Spleen (tissue), 11 donors: ENCODE data around the gene INPP5B. TPM values are rescaled to one million over a fixed set of nuclear protein-coding genes. Genes with fewer than 3 reads are reported as not detected.
A peak's percentile ranks its signal among the peaks of the same experiment; 100 is the strongest.

Experiments used
- DNase-seq: peaks from one replicate; pipeline ENCODE4 v3.0.0-alpha.2; 2020
- H3K27ac ChIP-seq, 8 donors: fragments of 200-600 bp; sonication (generic) in 7 of 8; 1 replicate in 4 of 8; 2 replicates in 4 of 8; pipeline versions ENCODE4 v1.5.0 to v1.8.0; 2016 to 2021; ENCODE audit warnings: inconsistent platforms in 4 of 8, mild to moderate bottlenecking in 4 of 8, moderate library complexity in 1 of 8
- H3K27me3 ChIP-seq, 7 donors: fragments of 200-600 bp; sonication (generic) in 6 of 7; replicated peaks in 1 of 7; 1 replicate in 4 of 7; 2 replicates in 3 of 7; pipeline versions ENCODE4 v1.5.0 to v1.8.0; 2016 to 2021; ENCODE audit warnings: inconsistent platforms in 3 of 7, mild to moderate bottlenecking in 1 of 7
- H3K36me3 ChIP-seq, 6 donors: fragments of 200-600 bp; sonication (generic) in 5 of 6; 1 replicate in 4 of 6; 2 replicates in 2 of 6; pipeline versions ENCODE4 v1.5.0 to v1.8.0; 2016 to 2021; ENCODE audit warnings: inconsistent platforms in 2 of 6
- H3K4me1 ChIP-seq, 6 donors: fragments of 200-600 bp; sonication (generic) in 5 of 6; 1 replicate in 3 of 6; 2 replicates in 3 of 6; pipeline versions ENCODE4 v1.5.0 to v1.8.0; 2016 to 2021; ENCODE audit warnings: inconsistent platforms in 3 of 6
- H3K4me3 ChIP-seq, 8 donors: fragments of 200-600 bp; sonication (generic) in 7 of 8; 1 replicate in 4 of 8; 2 replicates in 4 of 8; pipeline versions ENCODE4 v1.5.0 to v1.8.0; 2016 to 2021; ENCODE audit warnings: inconsistent platforms in 4 of 8, mild to moderate bottlenecking in 4 of 8, moderate library complexity in 2 of 8
- H3K9me3 ChIP-seq, 8 donors: fragments of 200-600 bp; sonication (generic) in 7 of 8; 1 replicate in 4 of 8; 2 replicates in 4 of 8; pipeline versions ENCODE4 v1.5.0 to v1.8.0; 2016 to 2021; ENCODE audit warnings: inconsistent platforms in 4 of 8
- CTCF ChIP-seq, 11 experiments: fragments of 200-600 bp in 7 of 11; fragments of 450-650 bp in 4 of 11; sonication (generic) in 4 of 11; IDR thresholded peaks in 8 of 11; conservative IDR thresholded peaks in 3 of 11; 1 replicate in 7 of 11; 2 replicates in 4 of 11; pipeline versions ENCODE4 v1.4.0 to v1.8.0; 2016 to 2021; ENCODE audit warnings: antibody characterized with exemption in 11 of 11, inconsistent platforms in 4 of 11, mild to moderate bottlenecking in 1 of 11
- POLR2A ChIP-seq, 3 donors: fragments of 450-650 bp; IDR thresholded peaks; one replicate each; pipeline ENCODE4 v1.5.1; 2017; ENCODE audit warnings: antibody characterized with exemption in 3 of 3, mild to moderate bottlenecking in 1 of 3
- POLR2AphosphoS5 ChIP-seq, 3 donors: sonication (generic); formaldehyde crosslinking; IDR thresholded peaks; one replicate each; pipeline ENCODE4 v1.5.1; 2017; ENCODE audit warnings: antibody characterized with exemption in 3 of 3
- WGBS, 5 donors: extraction: QIAGEN DNeasy Blood & Tissue Kit in 3 of 5; methylation state at CpG; one replicate each; pipeline versions ENCODE4 v1.1.5 to v1.1.7; 2013 to 2018; 5-methylcytosine and 5-hydroxymethylcytosine counted together
- intact Hi-C: fragments of 100-400 bp; cut with DNase I; formaldehyde crosslinking; loops from one replicate; pipeline ENCODE4 v1.15.0; 2023; ENCODE audit warnings: low total_unique reads
- polyA plus RNA-seq, 3 donors: library from polyadenylated mRNA; stranded (reverse); fragments of 200-250 nt; gene quantifications; one replicate each; pipeline ENCODE4 v1.2.1, GENCODE V29; 2013
- total RNA-seq, 7 donors: library from RNA; depleted of rRNA in 3 of 7; stranded (reverse); fragments of >200 nt in 3 of 7; fragmentation: NEBNext Ultra II Directional in 4 of 7; extraction: Animal tissue kit (Norgen Biotek cat#: 25700) in 4 of 7; gene quantifications; one replicate each; pipeline versions ENCODE4 v1.1.0 to v1.2.1, GENCODE V29; 2016 to 2021
- donor health status: healthy with polysubstance abuse.
- donor health status: DM: no; HTN: no; CAD: no; lungs with moderate emphysema.
- donor health status: DM: no; HTN: no; CAD: no.
- donor health status: Bipolar disorder and iron deficiency.
- donor health status: healthy.
- donor health status: DM: no; HTN: no; CAD: no.
- donor health status: DM: yes; HTN: yes; CAD: no.

INPP5B gene
- total and polyA plus RNA-seq, 10 donors = 11.4 to 70.7 (median 36.7) TPM

- intact Hi-C loops = no loop called here
- Histone ChIP-seq H3K27me3 (no peaks in the 10 kb centered on the region), H3K36me3 (peaks cover 0 to 53% (median 5%) of the 10 kb centered on the region in 6 donors), H3K4me3 (peak overlapping the region in 1 of 8 donors; percentile 14), H3K4me1 (peaks cover 12 to 100% (median 59%) of the 10 kb centered on the region in 6 donors), H3K27ac (peak overlapping the region in 7 of 8 donors; percentile 6 to 85 (median 78)), H3K9me3 (no peaks in the 10 kb centered on the region)
- DNase-seq = no peak
- WGBS, 5 donors = 29 to 57% (median 39%) methylated on average over 3 of the region's 3 CpGs
- TF ChIP-seq POLR2AphosphoS5 (IDR thresholded peaks at IDR 0.05) (no peak), CTCF (IDR thresholded peaks at IDR 0.05 in 8 of 11, conservative IDR thresholded peaks at IDR 0.05 in 3 of 11) (no peak), POLR2A (IDR thresholded peaks at IDR 0.05) (no peak)
These were observed 101.1 kb downstream of the INPP5B start for GRCh38 chr1:37845786-37846185.

GRCh38 chr1:37845049-37845646 lies 101.7 kb downstream of the INPP5B start:
- 79 to 98% (median 90%) methylated on average over 5 of the region's 5 CpGs for WGBS, 5 donors
- intact Hi-C loops = no loop called here
- Histone ChIP-seq H3K9me3 (no peaks in the 10 kb centered on the region), H3K4me3 (peak overlapping the region in 1 of 8 donors; percentile 14), H3K4me1 (peaks cover 11 to 100% (median 53%) of the 10 kb centered on the region in 6 donors), H3K27ac (peak overlapping the region in 7 of 8 donors; percentile 6 to 85 (median 78)), H3K36me3 (peaks cover 0 to 59% (median 7%) of the 10 kb centered on the region in 6 donors), H3K27me3 (no peaks in the 10 kb centered on the region)
- no peak for TF ChIP-seq POLR2AphosphoS5 (IDR thresholded peaks at IDR 0.05)
- no peak for DNase-seq

GRCh38 chr1:37844536-37844935 lies 102.3 kb downstream of the INPP5B start:
- peak overlapping the region in 4 of 8 donors; percentile 78 to 85 (median 80) for H3K27ac ChIP-seq
- peaks cover 11 to 100% (median 53%) of the 10 kb centered on the region in 6 donors for H3K4me1 ChIP-seq
- no peak for TF ChIP-seq POLR2A (IDR thresholded peaks at IDR 0.05)
- intact Hi-C loops = no loop called here
- no peak overlapping the region for H3K4me3 ChIP-seq
- DNase-seq = no peak
- no peaks in the 10 kb centered on the region for H3K9me3 ChIP-seq
- H3K27me3 ChIP-seq = no peaks in the 10 kb centered on the region
- peaks cover 2 to 63% (median 13%) of the 10 kb centered on the region in 6 donors for H3K36me3 ChIP-seq

GRCh38 chr1:37841652-37842051 lies 105.2 kb downstream of the INPP5B start:
- H3K27me3 ChIP-seq = no peaks in the 10 kb centered on the region
- no peak for DNase-seq
- intact Hi-C loops = no loop called here
- H3K9me3 ChIP-seq = no peaks in the 10 kb centered on the region
- whole genome bisulfite sequencing, 5 donors = 86 to 96% (median 89%) methylated on average over 3 of the region's 3 CpGs
- H3K4me3 ChIP-seq = no peak overlapping the region
- TF ChIP-seq CTCF (IDR thresholded peaks at IDR 0.05 in 8 of 11, conservative IDR thresholded peaks at IDR 0.05 in 3 of 11) (no peak), POLR2A (IDR thresholded peaks at IDR 0.05) (no peak), POLR2AphosphoS5 (IDR thresholded peaks at IDR 0.05) (no peak)
- H3K36me3 ChIP-seq = peaks cover 2 to 71% (median 38%) of the 10 kb centered on the region in 6 donors
- peak overlapping the region in 1 of 8 donors; percentile 78 for H3K27ac ChIP-seq
- H3K4me1 ChIP-seq = peaks cover 5 to 76% (median 31%) of the 10 kb centered on the region in 6 donors

- intact Hi-C loops = no loop called here
- 53 to 84% (median 73%) methylated on average over 1 of the region's 1 CpG for WGBS, 5 donors
- no peaks in the 10 kb centered on the region for H3K9me3 ChIP-seq
- H3K4me3 ChIP-seq = no peak overlapping the region
- peak overlapping the region in 3 of 8 donors; percentile 12 to 48 (median 21) for H3K27ac ChIP-seq
- H3K27me3 ChIP-seq = no peaks in the 10 kb centered on the region
- no peak for DNase-seq
- H3K36me3 ChIP-seq = peaks cover 2 to 81% (median 44%) of the 10 kb centered on the region in 6 donors
- peaks cover 0 to 66% (median 21%) of the 10 kb centered on the region in 6 donors for H3K4me1 ChIP-seq
- peak in 2 of 3 donors; percentile 30 to 43 for TF ChIP-seq POLR2AphosphoS5 (IDR thresholded peaks at IDR 0.05)
- TF ChIP-seq POLR2A (IDR thresholded peaks at IDR 0.05) = no peak
- TF ChIP-seq CTCF (IDR thresholded peaks at IDR 0.05 in 8 of 11, conservative IDR thresholded peaks at IDR 0.05 in 3 of 11) = no peak
These were observed 106.1 kb downstream of the INPP5B start for GRCh38 chr1:37840711-37841110.
